A204.1 (cell line): ENCODE results near the gene ZSCAN2.

Experiments
- FAIRE-seq: peaks from 2 replicates; lab custom pipeline; 2012; peaks lifted over from hg19 to GRCh38; lab: Jason Lieb, UNC

Gene ZSCAN2

GRCh38 chr15:84598993-84599392 is 1.8 kb upstream of the ZSCAN2 start:
- FAIRE-seq: peak; percentile 21

DNA sequence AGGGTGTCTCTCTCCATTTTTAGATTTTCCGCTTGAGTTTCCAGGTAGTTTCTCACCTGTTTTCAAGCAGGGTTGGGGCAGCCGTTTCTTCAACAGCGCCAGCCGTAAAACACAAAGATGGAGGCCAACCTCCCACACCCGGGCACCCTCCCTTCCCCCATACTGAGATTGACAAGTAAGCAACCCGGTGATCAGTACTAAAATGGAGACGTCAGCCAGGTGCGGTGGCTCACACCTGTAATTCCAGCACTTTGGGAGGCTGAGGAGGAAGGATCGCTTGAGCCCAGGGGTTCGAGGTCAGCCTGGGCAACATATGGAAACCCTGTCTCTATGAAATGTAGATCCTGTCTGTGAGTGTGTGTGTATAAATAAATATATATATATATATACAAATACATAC is 903 bp upstream of the ZSCAN2 start:
- no peak for FAIRE-seq

- FAIRE-seq: peak; percentile 3
Measured at GRCh38 chr15:84600331-84600686, 500 bp upstream of the ZSCAN2 start.

- FAIRE-seq: no peak
Measured at GRCh38 chr15:84601555-84601838, 688 bp downstream of the ZSCAN2 start.

GRCh38 chr15:84603630-84604379 is 3.0 kb downstream of the ZSCAN2 start:
- no peak for FAIRE-seq

GRCh38 chr15:84604826-84605553 is 4.2 kb downstream of the ZSCAN2 start:
- FAIRE-seq: no peak

GRCh38 chr15:84605554-84605882 is 4.7 kb downstream of the ZSCAN2 start:
- FAIRE-seq: no peak

- FAIRE-seq: no peak
Measured at GRCh38 chr15:84606653-84607120, 5.9 kb downstream of the ZSCAN2 start.

GRCh38 chr15:84608707-84609284 is 8.0 kb downstream of the ZSCAN2 start:
- no peak for FAIRE-seq

DNA sequence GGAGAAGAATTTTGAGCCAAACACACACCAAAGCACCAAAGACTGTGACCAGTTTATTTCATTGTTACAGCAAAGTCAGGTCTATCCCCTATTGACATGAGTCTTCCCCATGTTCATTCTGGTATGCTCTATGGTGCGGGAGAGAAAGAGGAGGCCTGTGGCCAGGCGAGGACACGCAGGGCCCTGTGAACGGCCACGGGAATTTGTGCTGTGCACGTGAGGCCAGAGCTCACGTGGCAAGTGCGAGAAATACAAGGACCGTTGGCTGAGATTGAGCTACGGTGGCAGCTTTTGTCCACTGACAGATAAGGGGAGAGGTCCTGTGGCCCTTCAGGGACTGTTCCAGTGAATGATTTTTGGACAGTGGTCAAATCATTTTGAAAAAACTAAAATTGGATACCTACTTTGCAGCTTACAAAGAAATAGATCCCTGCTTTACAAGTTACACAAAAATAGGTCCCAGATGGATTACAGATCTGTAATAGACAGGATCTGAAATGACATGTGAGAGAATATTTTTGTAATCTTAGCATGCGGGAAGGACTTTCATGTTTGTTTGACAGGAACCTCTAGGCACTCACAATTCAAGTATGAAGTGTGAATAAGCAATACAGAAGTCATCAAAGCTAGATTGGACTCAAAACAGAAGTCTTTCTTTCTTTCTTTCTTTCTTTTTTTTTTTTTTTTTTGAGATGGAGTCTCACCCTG is 9.2 kb downstream of the ZSCAN2 start:
- FAIRE-seq: no peak

- FAIRE-seq: no peak
Measured at GRCh38 chr15:84611631-84612030, 10.8 kb downstream of the ZSCAN2 start.

- no peak for FAIRE-seq
Measured at GRCh38 chr15:84616235-84616634, 15.4 kb downstream of the ZSCAN2 start.

DNA sequence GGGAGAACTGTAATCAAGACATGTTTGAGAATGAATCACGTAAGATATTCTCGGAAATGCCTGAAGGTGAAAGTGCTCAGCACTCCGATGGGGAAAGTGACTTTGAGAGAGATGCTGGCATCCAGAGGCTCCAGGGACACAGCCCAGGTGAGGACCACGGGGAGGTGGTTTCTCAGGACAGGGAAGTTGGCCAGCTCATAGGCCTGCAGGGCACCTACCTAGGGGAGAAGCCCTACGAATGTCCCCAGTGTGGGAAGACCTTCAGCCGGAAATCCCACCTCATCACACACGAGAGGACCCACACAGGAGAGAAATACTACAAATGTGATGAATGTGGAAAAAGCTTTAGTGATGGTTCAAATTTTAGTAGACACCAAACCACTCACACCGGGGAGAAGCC is 19.8 kb downstream of the ZSCAN2 start:
- FAIRE-seq: no peak

DNA sequence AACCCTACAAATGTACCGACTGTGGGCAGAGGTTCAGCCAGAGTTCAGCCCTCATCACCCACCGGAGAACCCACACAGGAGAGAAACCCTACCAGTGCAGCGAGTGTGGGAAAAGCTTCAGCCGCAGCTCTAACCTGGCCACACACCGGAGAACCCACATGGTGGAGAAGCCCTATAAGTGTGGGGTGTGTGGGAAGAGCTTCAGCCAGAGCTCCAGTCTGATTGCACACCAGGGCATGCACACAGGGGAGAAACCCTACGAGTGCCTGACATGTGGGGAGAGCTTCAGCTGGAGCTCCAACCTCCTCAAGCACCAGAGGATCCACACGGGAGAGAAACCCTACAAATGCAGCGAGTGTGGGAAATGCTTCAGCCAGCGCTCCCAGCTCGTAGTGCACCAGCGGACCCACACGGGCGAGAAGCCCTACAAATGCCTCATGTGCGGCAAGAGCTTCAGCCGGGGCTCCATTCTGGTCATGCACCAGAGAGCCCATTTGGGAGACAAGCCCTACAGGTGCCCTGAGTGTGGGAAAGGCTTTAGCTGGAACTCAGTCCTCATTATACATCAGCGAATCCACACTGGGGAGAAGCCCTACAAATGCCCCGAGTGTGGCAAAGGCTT is 20.7 kb downstream of the ZSCAN2 start:
- FAIRE-seq: no peak

DNA sequence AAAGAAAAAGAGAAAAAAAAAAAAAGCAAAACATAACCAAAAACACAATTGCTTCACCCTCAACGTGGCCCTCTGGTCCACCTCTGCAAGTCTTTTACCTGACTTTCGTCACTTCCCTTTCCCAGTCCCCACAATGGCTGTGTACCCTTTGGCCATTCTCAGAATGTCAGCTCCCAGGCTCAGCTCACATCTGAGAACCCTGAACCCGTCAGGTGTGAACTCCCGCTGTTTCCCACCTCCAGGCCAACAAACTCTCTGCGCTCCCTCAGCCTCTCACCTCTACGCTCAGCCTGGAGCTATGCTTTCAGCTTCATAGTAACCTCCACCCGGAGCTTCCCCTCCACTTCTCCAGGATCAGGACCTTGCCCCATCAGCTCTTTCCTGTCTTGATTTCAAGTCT is 23.6 kb downstream of the ZSCAN2 start:
- no peak for FAIRE-seq

DNA sequence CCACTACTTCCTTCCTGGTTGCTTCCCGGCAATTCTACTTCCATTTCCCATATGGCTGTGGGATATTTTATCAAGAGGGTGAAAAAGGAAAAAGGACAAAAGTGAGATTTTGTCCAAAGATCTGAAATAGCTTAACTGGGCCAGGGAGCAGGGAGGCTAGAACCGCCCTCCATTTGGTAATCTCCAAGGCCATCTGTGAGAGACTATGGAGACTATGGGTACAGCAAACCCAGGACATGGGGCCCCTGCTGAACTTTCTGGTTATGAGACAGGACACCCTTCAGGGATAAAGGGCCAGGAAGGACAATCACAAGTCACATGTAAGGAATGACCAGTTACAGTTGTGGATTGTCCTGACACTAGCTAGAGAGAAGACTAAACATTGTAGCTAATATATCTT is 24.3 kb downstream of the ZSCAN2 start:
- no peak for FAIRE-seq

- no peak for FAIRE-seq
Measured at GRCh38 chr15:84629033-84629432, 28.2 kb downstream of the ZSCAN2 start.

DNA sequence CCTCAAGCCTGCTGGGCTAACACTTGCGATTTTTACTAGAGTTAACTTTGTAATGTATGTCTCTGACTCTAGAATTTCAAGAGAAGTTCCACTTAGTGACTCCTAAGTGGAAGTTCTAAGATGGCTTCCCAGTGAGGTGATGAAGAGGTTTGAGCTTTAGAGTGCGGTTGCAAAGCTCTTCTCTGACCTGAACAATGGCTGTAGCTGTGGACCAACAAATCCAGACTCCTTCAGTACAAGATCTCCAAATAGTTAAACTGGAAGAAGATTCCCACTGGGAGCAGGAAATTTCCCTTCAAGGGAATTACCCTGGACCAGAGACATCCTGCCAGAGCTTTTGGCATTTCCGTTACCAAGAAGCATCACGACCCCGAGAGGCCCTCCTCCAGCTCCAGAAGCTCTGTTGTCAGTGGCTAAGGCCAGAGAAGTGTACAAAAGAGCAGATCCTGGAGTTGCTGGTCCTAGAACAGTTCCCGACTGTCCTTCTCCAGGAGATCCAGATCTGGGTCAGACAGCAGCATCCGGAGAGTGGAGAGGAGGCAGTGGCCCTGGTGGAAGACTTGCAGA is 31.0 kb downstream of the ZSCAN2 start:
- no peak for FAIRE-seq

DNA sequence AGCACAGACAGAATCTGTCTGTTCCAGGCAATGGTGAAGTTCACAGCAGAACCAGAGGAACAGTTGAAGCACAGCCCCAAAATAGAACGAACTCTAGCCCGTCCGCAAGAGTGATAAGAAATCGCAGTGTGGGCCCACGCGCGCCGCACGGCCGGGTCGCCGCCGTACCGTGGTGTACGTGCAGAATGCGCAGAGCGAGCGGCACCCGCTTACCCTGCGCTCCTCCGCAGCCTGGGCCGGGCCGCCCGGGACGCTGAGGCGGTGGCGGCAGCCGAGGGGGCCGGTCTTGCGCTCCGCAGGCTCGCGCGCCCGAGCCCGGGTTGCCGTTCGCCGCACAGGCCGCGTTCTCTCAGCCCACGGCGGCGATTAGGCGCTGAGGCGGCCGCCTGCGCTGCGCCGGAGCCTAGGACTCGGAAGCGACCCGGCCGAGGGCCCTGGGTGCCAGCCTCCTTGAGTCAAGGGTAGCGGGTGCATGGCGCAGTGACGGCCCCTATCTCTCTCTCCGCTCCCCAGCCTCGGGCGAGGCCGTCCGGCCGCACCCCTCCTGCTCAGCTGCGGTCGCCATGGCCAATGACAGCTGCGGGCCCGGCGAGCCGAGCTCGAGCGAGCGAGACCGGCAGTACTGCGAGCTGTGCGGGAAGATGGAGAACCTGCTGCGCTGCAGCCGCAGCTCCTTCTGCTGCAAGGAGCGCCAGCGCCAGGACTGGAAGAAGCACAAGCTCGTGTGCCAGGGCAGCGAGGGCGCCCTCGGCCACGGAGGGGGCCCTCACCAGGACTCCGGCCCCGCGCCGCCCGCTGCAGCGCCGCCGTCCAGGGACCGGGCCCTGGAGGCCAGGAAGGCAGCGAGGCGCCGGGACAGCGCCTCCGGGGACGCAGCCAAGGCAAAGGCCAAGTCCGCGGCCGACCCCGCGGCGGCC is 32.8 kb downstream of the ZSCAN2 start:
- no peak for FAIRE-seq

DNA sequence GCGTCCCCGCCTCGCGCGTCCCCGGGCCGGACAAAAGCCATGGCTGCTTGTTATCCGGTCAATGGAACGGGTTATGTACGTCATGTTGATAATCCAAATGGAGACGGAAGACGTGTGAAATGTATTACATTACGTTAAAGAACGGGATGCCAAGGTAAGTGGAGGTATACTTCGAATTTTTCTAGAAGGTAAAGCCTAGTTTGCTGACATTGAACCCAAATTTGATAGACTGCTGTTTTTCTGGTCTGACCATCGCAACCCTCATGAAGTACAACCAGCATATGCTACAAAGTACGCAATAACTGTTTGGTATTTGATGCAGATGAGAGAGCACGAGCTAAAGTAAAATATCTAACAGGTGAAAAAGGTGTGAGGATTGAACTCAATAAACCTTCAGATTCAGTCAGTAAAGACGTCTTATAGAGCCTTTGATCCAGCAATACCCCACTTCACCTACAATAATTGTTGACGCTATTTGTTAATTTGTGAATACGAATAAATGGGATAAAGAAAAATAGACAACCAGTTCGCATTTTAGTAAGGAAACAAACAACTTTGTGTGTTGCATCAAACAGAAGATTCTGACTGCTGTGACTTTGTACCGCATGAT is 33.5 kb downstream of the ZSCAN2 start:
- no peak for FAIRE-seq

DNA sequence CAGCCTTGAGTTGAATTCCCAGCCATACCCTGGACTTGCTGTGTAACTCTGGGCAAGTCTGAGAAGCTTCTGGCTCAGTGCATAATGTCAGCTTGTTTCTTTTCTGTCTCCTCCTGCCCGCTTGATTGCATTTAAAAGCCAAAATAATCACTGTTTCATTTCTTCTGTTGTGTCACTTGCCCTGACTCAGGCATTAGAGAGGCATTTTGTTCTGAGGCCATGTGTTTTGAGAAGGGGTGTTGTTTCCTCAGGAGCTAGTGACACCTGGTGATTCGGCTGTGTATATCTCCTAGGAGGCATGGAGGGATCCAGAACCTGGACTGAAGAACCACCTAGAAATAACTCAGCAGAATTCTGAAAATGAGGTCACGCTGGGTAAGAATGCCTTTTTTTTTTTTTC is 37.3 kb downstream of the ZSCAN2 start:
- no peak for FAIRE-seq
